ENCODE measurements around the gene POLD3.

The POLD3 gene

DNA sequence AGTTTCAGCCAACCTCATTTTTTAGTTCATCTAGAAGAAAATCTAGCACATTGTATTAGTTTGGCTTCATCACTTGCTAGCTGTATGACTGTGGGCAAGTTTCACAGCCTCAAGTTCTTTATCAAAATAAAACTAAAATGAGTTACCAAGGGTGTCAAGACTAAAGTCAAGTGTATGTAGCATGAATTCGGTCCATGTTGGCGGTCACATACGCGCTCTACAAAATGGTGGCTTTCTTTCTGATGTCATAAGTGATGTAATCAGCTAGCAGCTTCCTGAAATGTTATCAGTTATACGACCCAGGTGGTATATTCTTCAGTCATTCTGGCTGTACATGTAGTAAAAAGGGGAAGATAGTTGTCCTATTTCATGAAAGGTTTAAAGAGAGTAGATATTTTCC lies 50.5 kb downstream of the POLD3 start:
- Histone ChIP-seq H3K27me3 (replicated peaks in 2 of 5; ENCODE audit: control insufficient read depth in 4 of 5, insufficient read depth in 5 of 5, low read length in 4 of 5) (no peaks in the 10 kb centered on the region), H3K36me3 (ENCODE audit: control insufficient read depth in 4 of 4, insufficient read depth in 4 of 4, low read length in 3 of 4) (peaks cover 13 to 60% (median 26%) of the 10 kb centered on the region in 4 experiments), H3K9me3 (ENCODE audit: control extremely low read depth in 1 of 5, control insufficient read depth in 4 of 5, insufficient read depth in 2 of 5, low read depth in 1 of 5, low read length in 4 of 5) (no peaks in the 10 kb centered on the region), H3K4me3 (ENCODE audit: control insufficient read depth in 1 of 7, extremely low read depth in 1 of 7, insufficient read depth in 4 of 7, low read depth in 2 of 7, low read length in 6 of 7) (no peak overlapping the region), H3K4me1 (ENCODE audit: control extremely low read depth in 1 of 4, control insufficient read depth in 4 of 4, insufficient read depth in 4 of 4, low read length in 3 of 4) (no peaks in the 10 kb centered on the region), H3K27ac (ENCODE audit: insufficient read depth in 1 of 2, low read depth in 1 of 2, low read length in 2 of 2, poor library complexity in 1 of 2, severe bottlenecking in 2 of 2) (no peak overlapping the region)
- ChIA-PET CTCF (no interaction called here), POLR2A (no interaction called here)
- 100% methylated on average over 5 of the region's 5 CpGs for WGBS (ENCODE audit: insufficient coverage)
- DNase-seq: peak in 2 of 3 donors; percentile 7 to 12

GRCh38 chr11:74644081-74644480 lies 51.7 kb downstream of the POLD3 start:
- CTCF ChIA-PET: no interaction called here
- 97% methylated on average over 3 of the region's 4 CpGs for WGBS (ENCODE audit: insufficient coverage)

GRCh38 chr11:74646215-74646614 lies 53.8 kb downstream of the POLD3 start:
- peaks cover 1 to 45% (median 13%) of the 10 kb centered on the region in 4 experiments for H3K36me3 ChIP-seq (ENCODE audit: control insufficient read depth in 4 of 4, insufficient read depth in 4 of 4, low read length in 3 of 4)
- no peak overlapping the region for H3K4me3 ChIP-seq (ENCODE audit: control insufficient read depth in 1 of 7, extremely low read depth in 1 of 7, insufficient read depth in 4 of 7, low read depth in 2 of 7, low read length in 6 of 7)
- DNase-seq: no peak
- 100% methylated on average over 1 of the region's 4 CpGs for WGBS (ENCODE audit: insufficient coverage)
- CTCF ChIA-PET: interaction anchor here (0.6 kb wide), 1 partner anchor 46 kb away, joined by 4 read pairs; no protein-coding TSS in a partner anchor
- no peaks in the 10 kb centered on the region for H3K27me3 ChIP-seq (replicated peaks in 2 of 5; ENCODE audit: control insufficient read depth in 4 of 5, insufficient read depth in 5 of 5, low read length in 4 of 5)
- H3K9me3 ChIP-seq (ENCODE audit: control extremely low read depth in 1 of 5, control insufficient read depth in 4 of 5, insufficient read depth in 2 of 5, low read depth in 1 of 5, low read length in 4 of 5): no peaks in the 10 kb centered on the region
- no peaks in the 10 kb centered on the region for H3K4me1 ChIP-seq (ENCODE audit: control extremely low read depth in 1 of 4, control insufficient read depth in 4 of 4, insufficient read depth in 4 of 4, low read length in 3 of 4)
- POLR2A ChIA-PET: no interaction called here
- no peak overlapping the region for H3K27ac ChIP-seq (ENCODE audit: insufficient read depth in 1 of 2, low read depth in 1 of 2, low read length in 2 of 2, poor library complexity in 1 of 2, severe bottlenecking in 2 of 2)

More at GRCh38 chr11:74644081-74644480, 51.7 kb downstream of the POLD3 start:
- no peaks in the 10 kb centered on the region for H3K27me3 ChIP-seq (replicated peaks in 2 of 5; ENCODE audit: control insufficient read depth in 4 of 5, insufficient read depth in 5 of 5, low read length in 4 of 5)
- POLR2A ChIA-PET: no interaction called here
- no peaks in the 10 kb centered on the region for H3K9me3 ChIP-seq (ENCODE audit: control extremely low read depth in 1 of 5, control insufficient read depth in 4 of 5, insufficient read depth in 2 of 5, low read depth in 1 of 5, low read length in 4 of 5)
- no peak for DNase-seq
- peaks cover 10 to 54% (median 26%) of the 10 kb centered on the region in 4 experiments for H3K36me3 ChIP-seq (ENCODE audit: control insufficient read depth in 4 of 4, insufficient read depth in 4 of 4, low read length in 3 of 4)
- H3K4me3 ChIP-seq (ENCODE audit: control insufficient read depth in 1 of 7, extremely low read depth in 1 of 7, insufficient read depth in 4 of 7, low read depth in 2 of 7, low read length in 6 of 7): no peak overlapping the region
- no peak overlapping the region for H3K27ac ChIP-seq (ENCODE audit: insufficient read depth in 1 of 2, low read depth in 1 of 2, low read length in 2 of 2, poor library complexity in 1 of 2, severe bottlenecking in 2 of 2)
- H3K4me1 ChIP-seq (ENCODE audit: control extremely low read depth in 1 of 4, control insufficient read depth in 4 of 4, insufficient read depth in 4 of 4, low read length in 3 of 4): no peaks in the 10 kb centered on the region

GRCh38 chr11:74646954-74647353 lies 54.6 kb downstream of the POLD3 start:
- ChIA-PET CTCF (no interaction called here), POLR2A (no interaction called here)
- no peak for DNase-seq
- no peaks in the 10 kb centered on the region for H3K4me1 ChIP-seq (ENCODE audit: control extremely low read depth in 1 of 4, control insufficient read depth in 4 of 4, insufficient read depth in 4 of 4, low read length in 3 of 4)
- H3K27ac ChIP-seq (ENCODE audit: insufficient read depth in 1 of 2, low read depth in 1 of 2, low read length in 2 of 2, poor library complexity in 1 of 2, severe bottlenecking in 2 of 2): no peak overlapping the region
- H3K36me3 ChIP-seq (ENCODE audit: control insufficient read depth in 4 of 4, insufficient read depth in 4 of 4, low read length in 3 of 4): peaks cover 5 to 42% (median 8%) of the 10 kb centered on the region in 4 experiments
- whole genome bisulfite sequencing (ENCODE audit: insufficient coverage): 97% methylated on average over 4 of the region's 7 CpGs
- no peaks in the 10 kb centered on the region for H3K27me3 ChIP-seq (replicated peaks in 2 of 5; ENCODE audit: control insufficient read depth in 4 of 5, insufficient read depth in 5 of 5, low read length in 4 of 5)
- no peak overlapping the region for H3K4me3 ChIP-seq (ENCODE audit: control insufficient read depth in 1 of 7, extremely low read depth in 1 of 7, insufficient read depth in 4 of 7, low read depth in 2 of 7, low read length in 6 of 7)
- H3K9me3 ChIP-seq (ENCODE audit: control extremely low read depth in 1 of 5, control insufficient read depth in 4 of 5, insufficient read depth in 2 of 5, low read depth in 1 of 5, low read length in 4 of 5): no peaks in the 10 kb centered on the region

DNA sequence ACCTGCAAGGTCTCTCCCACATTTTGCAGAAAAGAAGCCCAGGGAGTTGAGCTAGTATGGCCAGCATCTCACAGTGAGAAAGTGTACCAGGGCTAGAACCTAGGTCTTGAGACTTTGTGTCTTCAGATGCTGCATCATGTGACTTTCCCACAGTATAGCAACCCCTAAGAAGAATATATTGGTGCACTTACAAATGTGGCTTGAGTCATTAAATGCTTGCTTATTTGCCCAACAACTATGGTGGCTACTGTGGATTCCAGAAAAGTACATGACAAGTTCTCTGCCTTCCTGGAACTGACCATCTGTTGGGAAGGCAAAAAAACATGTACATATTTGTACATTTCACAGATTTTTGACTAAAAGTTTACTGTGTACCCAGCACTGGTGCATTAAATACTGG lies 55.0 kb downstream of the POLD3 start:
- DNase-seq: no peak
- Histone ChIP-seq H3K27ac (ENCODE audit: insufficient read depth in 1 of 2, low read depth in 1 of 2, low read length in 2 of 2, poor library complexity in 1 of 2, severe bottlenecking in 2 of 2) (no peak overlapping the region), H3K9me3 (ENCODE audit: control extremely low read depth in 1 of 5, control insufficient read depth in 4 of 5, insufficient read depth in 2 of 5, low read depth in 1 of 5, low read length in 4 of 5) (no peaks in the 10 kb centered on the region), H3K4me3 (ENCODE audit: control insufficient read depth in 1 of 7, extremely low read depth in 1 of 7, insufficient read depth in 4 of 7, low read depth in 2 of 7, low read length in 6 of 7) (no peak overlapping the region), H3K36me3 (ENCODE audit: control insufficient read depth in 4 of 4, insufficient read depth in 4 of 4, low read length in 3 of 4) (peaks cover 4 to 42% (median 10%) of the 10 kb centered on the region in 4 experiments), H3K4me1 (ENCODE audit: control extremely low read depth in 1 of 4, control insufficient read depth in 4 of 4, insufficient read depth in 4 of 4, low read length in 3 of 4) (no peaks in the 10 kb centered on the region), H3K27me3 (replicated peaks in 2 of 5; ENCODE audit: control insufficient read depth in 4 of 5, insufficient read depth in 5 of 5, low read length in 4 of 5) (no peaks in the 10 kb centered on the region)
- POLR2A ChIA-PET: no interaction called here
- CTCF ChIA-PET: no interaction called here

DNA sequence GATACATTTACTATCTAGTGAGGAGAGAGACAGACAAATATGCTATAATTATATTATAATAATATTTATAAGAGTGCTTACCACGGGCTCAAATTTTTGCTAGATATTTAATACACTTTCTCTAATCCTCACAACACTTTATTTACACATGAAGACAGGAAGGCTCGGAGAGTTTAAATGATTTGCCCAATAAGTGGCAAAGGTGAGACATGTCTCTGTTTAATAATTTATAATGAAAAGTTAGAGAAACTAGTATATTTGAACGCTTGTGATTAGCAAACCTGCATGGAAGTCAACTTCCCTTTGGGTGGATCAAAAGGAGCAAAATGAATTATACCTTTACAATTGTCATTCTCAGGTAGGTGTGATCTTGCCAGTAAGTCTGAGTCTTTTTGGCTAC lies 55.4 kb downstream of the POLD3 start:
- DNase-seq: no peak
- ChIA-PET CTCF (interaction anchor here (0.7 kb wide), 1 partner anchor 20 kb away, joined by 3 read pairs; no protein-coding TSS in a partner anchor), POLR2A (no interaction called here)
- H3K36me3 ChIP-seq (ENCODE audit: control insufficient read depth in 4 of 4, insufficient read depth in 4 of 4, low read length in 3 of 4): peaks cover 6 to 41% (median 12%) of the 10 kb centered on the region in 4 experiments
- 100% methylated on average over 1 of the region's 3 CpGs for WGBS (ENCODE audit: insufficient coverage)
- H3K27me3 ChIP-seq (replicated peaks in 2 of 5; ENCODE audit: control insufficient read depth in 4 of 5, insufficient read depth in 5 of 5, low read length in 4 of 5): no peaks in the 10 kb centered on the region
- no peaks in the 10 kb centered on the region for H3K4me1 ChIP-seq (ENCODE audit: control extremely low read depth in 1 of 4, control insufficient read depth in 4 of 4, insufficient read depth in 4 of 4, low read length in 3 of 4)
- H3K4me3 ChIP-seq (ENCODE audit: control insufficient read depth in 1 of 7, extremely low read depth in 1 of 7, insufficient read depth in 4 of 7, low read depth in 2 of 7, low read length in 6 of 7): no peak overlapping the region
- peaks cover 0 to 3% (median 0%) of the 10 kb centered on the region in 5 experiments for H3K9me3 ChIP-seq (ENCODE audit: control extremely low read depth in 1 of 5, control insufficient read depth in 4 of 5, insufficient read depth in 2 of 5, low read depth in 1 of 5, low read length in 4 of 5)
- H3K27ac ChIP-seq (ENCODE audit: insufficient read depth in 1 of 2, low read depth in 1 of 2, low read length in 2 of 2, poor library complexity in 1 of 2, severe bottlenecking in 2 of 2): no peak overlapping the region

- H3K4me1 ChIP-seq (ENCODE audit: control extremely low read depth in 1 of 4, control insufficient read depth in 4 of 4, insufficient read depth in 4 of 4, low read length in 3 of 4): no peaks in the 10 kb centered on the region
- no peaks in the 10 kb centered on the region for H3K27me3 ChIP-seq (replicated peaks in 2 of 5; ENCODE audit: control insufficient read depth in 4 of 5, insufficient read depth in 5 of 5, low read length in 4 of 5)
- WGBS (ENCODE audit: insufficient coverage): 100% methylated on average over 3 of the region's 4 CpGs
- H3K4me3 ChIP-seq (ENCODE audit: control insufficient read depth in 1 of 7, extremely low read depth in 1 of 7, insufficient read depth in 4 of 7, low read depth in 2 of 7, low read length in 6 of 7): no peak overlapping the region
- no peak for DNase-seq
- POLR2A ChIA-PET: no interaction called here
- no peak overlapping the region for H3K27ac ChIP-seq (ENCODE audit: insufficient read depth in 1 of 2, low read depth in 1 of 2, low read length in 2 of 2, poor library complexity in 1 of 2, severe bottlenecking in 2 of 2)
- CTCF ChIA-PET: no interaction called here
- peaks cover 8 to 32% (median 18%) of the 10 kb centered on the region in 4 experiments for H3K36me3 ChIP-seq (ENCODE audit: control insufficient read depth in 4 of 4, insufficient read depth in 4 of 4, low read length in 3 of 4)
- peaks cover 0 to 3% (median 0%) of the 10 kb centered on the region in 5 experiments for H3K9me3 ChIP-seq (ENCODE audit: control extremely low read depth in 1 of 5, control insufficient read depth in 4 of 5, insufficient read depth in 2 of 5, low read depth in 1 of 5, low read length in 4 of 5)
These were observed 56.5 kb downstream of the POLD3 start for GRCh38 chr11:74648894-74649293.

All from common myeloid progenitor, CD34-positive (primary cell).